Activated CD4-positive, alpha-beta T cell treated with anti-CD3 and anti-CD28 coated beads, Interleukin-2, amount 10 ng/mL, durations not matched to agents 24 days and 14 days (primary cell): ENCODE measurements around the gene PIGA. TPM values are rescaled to one million over a fixed set of nuclear protein-coding genes. Genes with fewer than 3 reads are reported as not detected.

Experiments used
- total RNA-seq: library from RNA; stranded (reverse); gene quantifications from 2 replicates; pipeline ENCODE4 v1.2.3, GENCODE V29; 2022

PIGA gene
- total RNA-seq, 1 donor from 2014 or later = 29.4 TPM

Other genes with a start within 250 kb of the PIGA start
- 0.24 and 0.33 TPM in 2 replicates for gene ASB9, start 65.4 kb downstream of the PIGA start, total RNA-seq
- not detected in 2 replicates for gene ASB11, start 19.9 kb downstream of the PIGA start, total RNA-seq
- not detected in 2 replicates for gene VEGFD, start 48.9 kb upstream of the PIGA start, total RNA-seq
- 3.1 and 4.2 TPM in 2 replicates for gene PIR, start 157.8 kb upstream of the PIGA start, total RNA-seq
- not detected in 2 replicates for gene BMX, start 165.3 kb upstream of the PIGA start, total RNA-seq